ENCODE data around the gene ERMP1.

ERMP1 gene

DNA sequence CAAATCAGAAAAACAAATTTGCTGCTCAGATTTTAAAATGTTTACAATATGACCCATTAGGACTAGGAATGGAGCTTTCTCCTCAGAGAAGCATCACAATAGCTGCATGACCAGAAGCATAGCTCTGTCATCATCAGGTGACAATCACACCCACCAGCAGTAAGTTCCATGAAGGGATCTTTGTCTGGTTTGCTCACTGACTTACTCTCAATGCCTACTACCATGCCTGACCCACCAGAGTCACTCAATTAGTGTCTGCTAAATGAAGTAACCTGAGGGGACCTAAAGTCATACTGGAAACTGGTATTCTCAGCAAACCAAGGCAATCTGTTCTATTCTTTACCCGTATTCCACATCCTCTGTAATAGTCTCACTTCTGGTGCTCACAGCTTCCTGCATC lies 7.7 kb downstream of the ERMP1 start:
- TF ChIP-seq, protein P1, sequence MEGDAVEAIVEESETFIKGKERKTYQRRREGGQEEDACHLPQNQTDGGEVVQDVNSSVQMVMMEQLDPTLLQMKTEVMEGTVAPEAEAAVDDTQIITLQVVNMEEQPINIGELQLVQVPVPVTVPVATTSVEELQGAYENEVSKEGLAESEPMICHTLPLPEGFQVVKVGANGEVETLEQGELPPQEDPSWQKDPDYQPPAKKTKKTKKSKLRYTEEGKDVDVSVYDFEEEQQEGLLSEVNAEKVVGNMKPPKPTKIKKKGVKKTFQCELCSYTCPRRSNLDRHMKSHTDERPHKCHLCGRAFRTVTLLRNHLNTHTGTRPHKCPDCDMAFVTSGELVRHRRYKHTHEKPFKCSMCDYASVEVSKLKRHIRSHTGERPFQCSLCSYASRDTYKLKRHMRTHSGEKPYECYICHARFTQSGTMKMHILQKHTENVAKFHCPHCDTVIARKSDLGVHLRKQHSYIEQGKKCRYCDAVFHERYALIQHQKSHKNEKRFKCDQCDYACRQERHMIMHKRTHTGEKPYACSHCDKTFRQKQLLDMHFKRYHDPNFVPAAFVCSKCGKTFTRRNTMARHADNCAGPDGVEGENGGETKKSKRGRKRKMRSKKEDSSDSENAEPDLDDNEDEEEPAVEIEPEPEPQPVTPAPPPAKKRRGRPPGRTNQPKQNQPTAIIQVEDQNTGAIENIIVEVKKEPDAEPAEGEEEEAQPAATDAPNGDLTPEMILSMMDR (IDR thresholded peaks at IDR 0.05; ENCODE audit: insufficient read depth, low read depth, low read length, missing control alignments), result no peak
- H3K4me3 ChIP-seq (ENCODE audit: low read length), result no peak overlapping the region
- DNase-seq (ENCODE audit: low read depth), result no peak

GRCh38 chr9:5820425-5820824 lies 12.5 kb downstream of the ERMP1 start:
- TF ChIP-seq, protein P1 (IDR thresholded peaks at IDR 0.05; ENCODE audit: insufficient read depth, low read depth, low read length, missing control alignments), result no peak
- no peak overlapping the region for H3K4me3 ChIP-seq (ENCODE audit: low read length)
- DNase-seq (ENCODE audit: low read depth), result no peak

DNA sequence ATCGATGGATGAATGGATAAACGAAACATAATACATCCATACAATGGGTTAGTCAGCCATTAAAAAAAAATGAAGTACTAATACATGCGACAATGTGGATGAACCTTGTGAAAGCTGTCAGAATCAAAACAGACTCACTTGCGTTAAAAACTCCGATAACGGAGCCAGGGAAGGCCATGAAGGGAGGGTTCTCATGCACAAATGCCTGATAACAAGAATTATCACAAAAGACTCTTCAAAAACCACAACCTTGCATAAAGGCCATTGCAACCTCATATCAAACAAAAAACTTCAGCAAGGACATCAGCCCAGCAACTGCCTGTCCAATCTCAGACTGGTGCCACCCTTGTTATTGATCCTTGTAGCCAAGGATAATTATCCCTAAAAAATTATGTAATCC lies 13.7 kb downstream of the ERMP1 start:
- TF ChIP-seq, protein P1 (IDR thresholded peaks at IDR 0.05; ENCODE audit: insufficient read depth, low read depth, low read length, missing control alignments), result no peak
- no peak for DNase-seq (ENCODE audit: low read depth)

GRCh38 chr9:5818424-5819142 lies 14.3 kb downstream of the ERMP1 start:
- DNase-seq (ENCODE audit: low read depth), result no peak
- H3K4me3 ChIP-seq (ENCODE audit: low read length), result no peak overlapping the region
- TF ChIP-seq, protein P1 (IDR thresholded peaks at IDR 0.05; ENCODE audit: insufficient read depth, low read depth, low read length, missing control alignments), result no peak

More for the DNA sequence above, 13.7 kb downstream of the ERMP1 start:
- no peak overlapping the region for H3K4me3 ChIP-seq (ENCODE audit: low read length)

DNA sequence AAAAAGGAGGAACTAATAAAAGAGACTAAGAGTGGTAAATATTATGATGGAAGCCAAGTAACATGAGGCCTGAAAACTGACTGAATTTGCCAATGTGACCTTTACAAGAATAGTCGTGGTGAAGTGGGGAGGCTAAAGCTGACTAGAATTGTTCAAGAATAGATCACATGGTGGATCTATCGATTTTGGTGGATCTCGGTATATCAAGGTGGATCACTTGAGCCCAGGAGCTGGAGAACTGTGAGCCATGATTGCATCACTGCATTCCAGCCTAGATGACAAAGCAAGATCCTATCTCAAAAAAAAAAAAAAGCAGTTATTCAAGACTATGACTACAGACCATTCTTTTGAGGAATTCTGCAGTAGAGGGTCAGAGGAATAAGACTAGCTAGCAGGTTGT lies 15.1 kb downstream of the ERMP1 start:
- TF ChIP-seq, protein P1 (IDR thresholded peaks at IDR 0.05; ENCODE audit: insufficient read depth, low read depth, low read length, missing control alignments), result no peak
- DNase-seq (ENCODE audit: low read depth), result peak; percentile 88

GRCh38 chr9:5815461-5815860 lies 17.5 kb downstream of the ERMP1 start:
- DNase-seq (ENCODE audit: low read depth), result no peak
- no peak overlapping the region for H3K4me3 ChIP-seq (ENCODE audit: low read length)
- TF ChIP-seq, protein P1 (IDR thresholded peaks at IDR 0.05; ENCODE audit: insufficient read depth, low read depth, low read length, missing control alignments), result no peak

More for the DNA sequence above, 15.1 kb downstream of the ERMP1 start:
- no peak overlapping the region for H3K4me3 ChIP-seq (ENCODE audit: low read length)

DNA sequence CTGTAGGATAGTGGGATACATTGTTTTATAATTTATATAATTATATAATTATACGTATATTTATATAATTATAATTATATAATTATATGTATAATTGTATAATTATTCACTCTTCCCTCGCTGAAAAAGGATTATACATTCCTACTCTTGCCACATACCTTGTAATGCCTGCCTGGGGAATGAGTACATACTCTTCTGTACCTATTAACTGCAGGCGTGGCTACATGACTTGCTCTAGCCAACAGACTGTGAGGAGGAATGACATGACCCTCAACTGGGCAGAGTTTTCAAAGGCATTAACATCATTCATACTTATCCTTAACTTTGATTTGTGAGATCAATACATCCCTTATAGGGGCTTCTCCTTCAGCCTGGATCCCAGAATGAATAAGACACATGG lies 19.1 kb downstream of the ERMP1 start:
- TF ChIP-seq, protein P1 (IDR thresholded peaks at IDR 0.05; ENCODE audit: insufficient read depth, low read depth, low read length, missing control alignments), result no peak
- no peak overlapping the region for H3K4me3 ChIP-seq (ENCODE audit: low read length)
- peak; percentile 84 for DNase-seq (ENCODE audit: low read depth)
